CD4-positive, alpha-beta T cell treated with Interleukin-21 for 1 hour (primary cell): ENCODE measurements around the gene CELF6.
"Not testable (repeated sequence)": the region's sequence is repeated elsewhere in the genome, so short reads cannot be mapped to it uniquely, and the experiment has no call there.

Source experiments
- DNase-seq: peaks from one replicate; pipeline ENCODE4 v3.0.0-alpha.2; 2020

Gene CELF6

DNA sequence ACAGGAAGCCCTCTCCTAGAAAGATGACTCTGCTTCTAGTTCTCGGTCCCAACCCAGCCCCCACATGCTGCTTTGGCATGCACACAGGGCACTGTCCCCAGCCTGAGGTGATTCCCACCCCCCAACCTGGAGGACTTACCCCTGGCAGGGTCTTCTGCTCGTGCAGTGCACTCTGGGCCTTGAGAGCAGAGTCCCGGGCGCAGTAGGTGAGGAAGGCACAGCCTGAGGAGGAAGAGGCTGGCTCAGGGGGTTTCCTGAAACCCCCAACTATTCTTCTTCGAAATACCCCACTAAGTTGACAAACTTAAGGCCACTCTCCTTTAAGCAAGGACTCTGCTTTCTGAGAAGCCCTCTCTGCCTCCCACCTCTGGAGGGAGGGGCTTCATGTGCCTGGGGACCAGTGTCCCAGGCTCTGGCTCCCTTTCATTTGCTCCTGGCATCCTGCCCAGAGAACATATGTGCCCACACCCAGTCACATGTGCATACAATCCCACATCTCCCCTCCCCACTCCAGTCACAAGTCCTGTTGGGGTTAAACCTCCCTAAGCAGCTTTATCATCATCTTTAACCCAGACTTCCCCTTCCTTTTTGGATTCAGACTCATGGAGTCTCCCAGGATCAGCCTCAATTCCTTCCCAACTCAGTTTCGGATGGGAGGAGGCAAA, 4.1 kb downstream of the CELF6 start:
- no peak for DNase-seq

DNA sequence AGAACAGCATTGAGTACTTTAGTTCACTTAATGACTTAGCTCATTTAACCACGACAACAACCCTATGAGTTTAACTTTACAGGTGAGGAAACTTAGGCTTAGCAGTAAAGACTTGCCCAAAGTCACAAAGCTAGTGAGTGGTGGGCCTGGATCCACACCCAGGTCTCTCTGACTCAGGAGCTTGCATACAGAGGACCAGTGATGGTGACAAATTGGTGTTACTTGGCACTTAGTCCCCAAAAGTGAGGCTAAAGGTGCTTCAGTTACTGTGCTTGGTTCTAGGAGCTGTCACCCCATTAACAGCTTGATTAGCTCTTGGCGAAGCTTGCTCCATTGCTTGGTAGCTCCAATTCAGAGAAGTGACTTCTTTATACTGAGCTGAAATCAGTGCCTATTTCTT, 6.1 kb downstream of the CELF6 start:
- no peak for DNase-seq

DNA sequence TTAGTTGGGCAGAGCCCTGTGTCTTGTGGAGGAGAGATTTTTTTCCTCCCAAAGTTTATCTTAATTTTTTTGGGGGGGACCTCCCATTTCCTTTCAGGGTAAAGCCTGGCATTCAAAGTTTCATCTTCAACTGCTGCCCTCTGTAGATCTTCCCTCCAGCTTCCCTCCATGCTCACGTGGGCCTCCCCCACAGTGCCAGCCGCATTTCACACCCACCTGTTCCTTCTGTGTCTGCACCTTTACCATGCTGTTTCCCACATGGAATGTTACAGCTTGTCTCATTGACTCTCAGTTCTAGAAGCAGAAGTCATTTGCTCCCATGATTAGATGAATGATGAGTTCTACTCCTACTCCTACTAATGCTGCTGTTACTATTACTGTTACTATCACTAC, 6.5 kb downstream of the CELF6 start:
- DNase-seq = no peak

DNA sequence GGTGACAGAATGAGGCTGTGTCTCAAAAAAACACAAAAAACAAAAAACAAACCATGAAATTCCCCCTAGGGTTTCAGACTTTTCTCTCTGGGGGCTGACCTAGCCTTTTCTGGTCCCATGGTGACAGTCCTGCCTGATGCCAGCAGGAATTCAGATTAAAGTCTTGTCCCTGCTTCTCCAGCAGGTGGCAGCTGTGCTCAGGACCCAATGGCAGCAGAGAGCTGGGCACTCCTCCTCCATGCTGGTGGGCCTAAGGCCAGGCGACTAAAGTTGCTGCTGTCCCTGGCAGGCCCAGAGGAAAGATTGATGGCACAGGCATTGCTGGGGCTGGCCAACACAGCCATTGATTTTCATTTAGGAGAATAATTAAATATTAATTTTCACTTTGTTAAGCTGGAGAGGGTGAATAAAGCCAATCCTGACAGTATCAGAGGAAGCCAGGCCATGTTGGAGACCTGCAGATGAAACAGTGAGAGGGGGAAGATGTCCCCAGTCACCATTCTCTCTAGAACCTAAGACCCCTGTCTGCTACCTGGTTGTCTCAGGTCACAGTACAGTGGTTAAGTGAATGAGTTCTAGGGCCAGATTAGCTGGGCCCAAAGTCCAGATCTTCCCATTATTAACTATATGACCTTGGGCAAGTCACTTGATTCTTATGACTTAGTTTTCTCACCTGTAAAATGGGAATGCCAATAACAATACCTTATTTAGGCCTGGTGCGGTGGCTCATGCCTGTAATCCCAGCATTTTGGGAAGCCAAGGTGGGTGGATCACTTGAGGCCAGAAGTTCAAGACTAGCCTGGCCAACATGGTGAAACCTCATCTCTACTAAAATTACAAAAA, 7.1 kb downstream of the CELF6 start:
- DNase-seq = peak; percentile 66

DNA sequence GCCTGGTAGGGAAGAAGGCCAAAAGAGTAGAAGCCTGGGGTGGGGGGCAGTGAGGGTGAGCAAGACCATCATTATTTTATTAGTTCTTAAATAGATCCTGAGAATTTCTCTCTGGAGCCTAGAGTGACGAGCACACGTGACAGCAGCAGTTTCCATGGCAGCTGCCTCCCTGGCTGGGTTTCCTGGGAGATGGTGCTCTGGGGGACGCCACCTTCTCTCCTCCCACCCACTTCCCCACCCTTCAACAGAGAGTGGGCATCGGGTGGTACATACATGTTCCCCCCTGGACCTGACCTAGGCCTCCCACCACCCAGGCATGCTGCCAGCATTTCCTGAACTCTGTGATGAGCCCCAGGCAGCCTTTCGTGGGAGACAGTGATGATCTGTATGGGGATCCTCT, 12.9 kb downstream of the CELF6 start:
- no peak for DNase-seq

DNA sequence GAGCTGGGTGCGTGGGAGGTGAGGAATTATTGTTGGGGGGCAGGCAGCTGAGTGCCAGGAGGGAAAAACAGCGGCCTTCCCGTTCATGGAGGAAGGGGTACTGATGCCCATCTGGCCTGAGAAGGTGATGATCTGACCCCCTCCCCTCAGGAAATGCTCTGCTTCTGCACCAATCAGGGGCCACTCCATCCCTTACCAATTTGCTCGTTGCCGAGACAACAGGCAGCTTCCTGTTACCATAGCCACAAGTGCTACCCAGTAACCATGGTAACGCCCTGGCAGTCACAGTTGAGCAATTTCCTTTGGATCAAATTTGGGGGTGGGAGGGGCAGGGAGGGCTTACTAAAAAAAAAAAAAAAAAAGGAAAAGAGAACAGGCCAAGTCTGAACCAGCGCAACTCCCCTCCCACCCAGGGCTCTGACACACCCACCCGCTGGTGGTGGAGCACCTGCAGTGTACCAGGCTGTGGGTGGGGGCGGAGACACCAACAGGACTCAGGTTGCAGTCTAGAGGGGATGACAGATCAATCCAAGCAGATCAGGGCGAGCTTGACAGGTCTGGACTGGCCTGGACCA, 13.7 kb downstream of the CELF6 start:
- peak; percentile 81 for DNase-seq

DNA sequence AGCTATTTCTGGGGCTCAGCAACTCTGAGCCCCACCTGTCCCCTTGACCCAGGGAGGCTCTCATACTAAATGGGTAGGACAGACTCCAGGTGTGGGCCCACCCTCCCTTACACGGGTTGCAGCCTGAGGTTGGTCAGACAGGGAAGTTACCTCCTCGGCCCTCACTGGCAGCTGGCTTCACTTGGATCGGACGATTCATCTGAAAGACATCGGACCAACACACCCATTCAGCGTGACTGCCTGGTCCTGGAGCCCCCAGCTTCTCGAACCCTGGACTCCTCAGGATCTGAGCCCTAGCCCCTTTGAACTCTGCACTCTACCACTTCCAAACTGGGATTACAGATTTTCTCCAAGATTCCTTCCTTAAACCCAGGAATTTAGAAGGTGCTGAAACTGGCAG, 15.4 kb downstream of the CELF6 start:
- DNase-seq = no peak

DNA sequence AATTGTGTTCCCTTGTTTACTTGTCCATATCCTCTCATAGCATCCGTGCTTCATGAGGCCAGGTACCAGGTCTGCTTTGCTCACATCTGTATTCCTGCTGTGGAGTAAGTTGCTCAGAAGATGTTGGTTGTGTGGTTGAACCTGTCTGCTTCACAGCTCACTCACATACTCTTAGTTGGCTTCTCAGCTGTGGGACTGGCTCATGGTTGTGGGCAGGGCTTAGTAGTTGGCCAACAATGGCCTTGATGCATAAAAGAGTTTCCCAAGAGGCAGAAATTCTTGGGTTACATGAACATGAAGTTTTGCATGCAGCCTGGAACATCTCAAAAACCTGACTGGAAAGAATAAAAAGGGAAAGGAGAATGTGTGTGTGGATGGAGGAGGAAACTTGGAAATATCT, 17.0 kb downstream of the CELF6 start:
- DNase-seq = no peak

DNA sequence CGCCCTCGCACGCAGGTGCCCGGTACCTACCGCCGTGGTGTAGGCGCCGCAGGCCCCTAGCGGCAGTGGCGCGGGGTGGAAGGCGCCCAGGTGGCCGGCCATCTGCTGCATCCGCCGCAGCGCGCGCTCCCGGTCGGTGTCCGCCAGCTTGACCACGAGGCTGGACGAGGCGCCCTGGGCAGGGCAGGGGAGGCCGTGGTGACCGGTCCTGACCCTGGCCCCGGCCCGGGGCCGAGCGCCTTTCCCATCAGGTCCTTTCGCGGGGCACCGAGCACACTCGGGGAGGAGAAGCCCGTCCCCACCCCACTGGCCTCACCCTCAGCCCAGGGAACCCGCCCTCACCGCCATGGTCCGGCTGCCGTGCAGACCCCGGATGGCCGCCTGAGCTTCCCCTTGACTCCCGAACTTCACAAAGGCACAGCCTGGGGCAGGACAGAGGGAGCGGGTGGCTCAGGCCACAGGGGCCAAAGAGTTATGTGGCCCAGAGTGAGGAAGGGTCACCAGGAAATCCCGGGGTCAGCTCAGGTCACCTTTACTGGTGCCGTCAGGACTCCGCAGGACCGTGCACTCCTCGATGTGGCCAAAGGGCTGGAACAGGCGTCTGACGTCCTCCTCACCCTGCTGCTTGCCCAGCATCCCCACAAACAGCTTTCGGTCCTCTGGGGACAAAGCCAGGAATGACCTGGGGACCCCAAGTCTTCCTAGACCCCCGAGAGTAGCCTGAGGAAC, 30.2 kb downstream of the CELF6 start:
- DNase-seq = no peak

DNA sequence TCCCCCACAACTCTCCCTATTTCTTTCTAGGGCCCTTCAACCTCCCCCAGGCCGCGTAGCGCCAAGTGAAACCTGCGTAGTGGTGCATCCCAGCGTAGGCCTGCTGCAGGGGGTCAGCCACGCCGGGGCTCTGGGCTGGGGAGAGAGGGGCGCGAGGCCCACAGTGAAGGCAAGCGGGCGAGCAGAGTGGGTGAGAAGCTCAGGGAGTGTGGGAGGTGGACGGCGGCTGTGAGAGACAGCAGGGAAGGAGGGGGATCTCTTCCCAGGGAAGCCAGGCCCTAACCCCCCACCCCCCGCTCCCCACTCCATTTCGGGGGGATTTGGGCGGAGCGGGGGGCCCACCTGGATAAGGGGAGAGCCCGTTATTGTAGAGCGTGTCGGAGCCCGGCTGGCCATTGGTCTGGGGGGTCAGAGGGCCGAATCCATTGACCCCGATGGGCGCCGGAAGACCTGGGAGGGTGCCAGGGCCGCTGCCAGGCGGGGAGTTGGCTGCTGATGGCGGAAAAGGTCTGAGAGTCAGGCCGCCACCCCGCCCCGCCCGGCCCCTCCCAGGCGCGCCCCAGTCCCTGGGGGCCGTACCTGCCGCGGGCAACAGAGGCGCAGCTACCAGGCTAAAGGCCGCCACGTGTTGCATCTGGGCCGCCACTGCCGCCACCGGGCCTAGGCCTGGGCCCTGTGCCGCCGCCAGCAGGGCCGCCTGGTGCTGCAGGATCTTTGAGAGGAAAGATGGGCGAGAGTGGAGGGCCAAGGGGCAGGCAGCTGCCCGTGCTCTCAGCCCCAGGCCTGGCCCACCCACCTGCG, 31.0 kb downstream of the CELF6 start:
- DNase-seq = no peak

DNA sequence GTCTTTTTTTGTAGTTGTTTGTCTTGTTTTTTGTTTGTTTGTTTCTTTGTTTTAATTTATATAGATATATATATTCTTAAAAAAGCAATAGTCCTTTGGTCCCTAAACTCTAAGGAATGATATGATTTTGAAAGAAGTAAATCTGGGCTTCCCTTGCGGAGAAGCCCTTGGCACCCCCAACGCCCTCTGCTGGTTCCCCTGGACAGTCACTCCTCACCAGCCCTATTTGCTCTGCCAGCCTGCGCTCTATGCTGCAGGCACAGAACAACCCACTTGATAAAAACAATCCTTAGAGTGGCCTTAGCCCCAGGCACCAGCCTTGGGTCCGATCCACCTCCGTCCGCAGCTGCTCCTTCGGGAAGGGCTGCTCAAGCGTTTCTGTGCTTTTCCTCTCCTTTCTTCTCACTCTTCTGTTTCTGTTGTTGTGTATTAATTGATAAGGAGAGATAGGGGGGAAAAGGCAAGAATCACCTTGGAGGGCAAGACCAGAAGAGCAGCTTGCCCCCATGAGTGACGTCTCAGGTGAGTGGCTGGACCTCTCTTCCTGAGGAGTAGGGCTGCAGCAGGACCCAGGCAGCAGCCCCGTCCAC, 33.9 kb downstream of the CELF6 start:
- DNase-seq = peak; percentile 38

DNA sequence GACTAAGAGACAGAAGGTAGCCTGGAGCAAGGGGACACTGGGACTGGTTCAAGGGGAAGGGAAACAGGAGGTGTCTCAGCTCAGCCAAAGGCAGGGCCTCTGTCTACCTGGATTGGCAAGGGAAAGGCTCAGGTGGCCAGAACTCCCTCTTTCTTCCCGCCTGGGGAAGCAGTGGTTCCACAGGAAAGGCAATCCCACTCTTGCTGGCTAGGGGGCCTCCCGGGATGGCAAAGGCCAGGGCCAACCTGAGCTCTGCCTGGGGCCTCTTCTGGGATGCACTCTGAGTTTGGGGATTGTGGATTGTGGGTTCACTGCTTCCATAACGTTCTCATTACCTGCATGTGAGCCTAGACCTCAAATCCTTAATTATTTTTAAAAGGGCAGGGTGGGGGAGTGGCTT, 34.6 kb downstream of the CELF6 start:
- no peak for DNase-seq

DNA sequence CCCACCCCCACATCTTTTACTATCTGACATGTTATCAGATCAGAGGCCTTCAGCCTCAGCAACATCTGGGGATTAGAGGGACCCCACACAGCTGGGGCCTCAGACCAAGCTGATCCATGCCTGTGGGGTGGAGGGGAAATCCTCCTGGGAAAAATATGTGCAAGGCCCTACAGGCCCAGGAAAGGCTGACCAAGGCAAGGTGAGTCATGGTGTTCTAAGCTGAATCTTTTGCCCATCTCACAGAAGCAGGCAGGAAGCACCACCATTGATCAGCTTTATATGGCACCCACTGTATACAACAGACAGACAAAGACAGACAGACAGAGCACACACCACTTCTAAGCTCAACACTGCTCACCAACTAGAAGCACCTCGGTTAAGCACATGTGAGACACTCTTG, 35.2 kb downstream of the CELF6 start:
- no peak for DNase-seq

DNA sequence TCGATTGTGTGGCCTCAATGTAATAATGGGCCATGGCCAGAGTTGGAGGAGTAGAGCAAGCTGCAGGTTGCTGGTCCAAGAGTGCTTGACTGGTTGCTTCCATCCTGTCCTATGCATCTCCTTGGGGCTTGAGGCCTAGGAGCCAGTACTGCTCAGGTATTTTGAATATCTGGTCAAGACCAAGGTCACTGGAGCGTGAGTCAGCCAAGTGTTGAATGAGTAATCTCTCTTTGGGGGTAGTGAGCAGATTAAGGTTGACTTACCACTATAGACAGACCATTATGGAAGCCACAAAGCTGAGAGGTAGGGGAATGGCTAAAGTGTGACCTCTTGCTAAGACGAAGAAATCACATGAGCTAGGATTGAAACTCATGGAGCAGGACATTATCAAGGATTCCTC, 38.2 kb downstream of the CELF6 start:
- no peak for DNase-seq

DNA sequence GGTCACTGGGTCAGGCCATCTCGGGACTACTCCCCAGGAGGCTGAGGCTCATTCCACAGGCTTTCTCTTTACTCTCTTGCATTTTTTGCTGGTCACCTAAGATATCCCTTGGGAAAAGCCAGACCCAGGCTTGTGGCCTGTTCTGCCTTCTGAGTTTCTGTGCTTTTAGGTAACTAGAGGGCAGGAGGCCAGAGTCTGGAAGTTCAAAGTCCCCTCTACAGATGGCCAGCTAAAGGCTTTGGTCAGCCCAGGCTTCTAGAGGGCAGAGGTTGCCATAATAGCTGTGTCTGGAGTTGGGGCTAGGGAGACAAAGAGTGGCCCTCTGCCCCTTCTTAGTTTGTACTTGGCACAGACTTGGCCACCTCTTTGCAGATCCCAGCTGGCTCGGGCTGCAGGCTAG, 39.2 kb downstream of the CELF6 start:
- no peak for DNase-seq

DNA sequence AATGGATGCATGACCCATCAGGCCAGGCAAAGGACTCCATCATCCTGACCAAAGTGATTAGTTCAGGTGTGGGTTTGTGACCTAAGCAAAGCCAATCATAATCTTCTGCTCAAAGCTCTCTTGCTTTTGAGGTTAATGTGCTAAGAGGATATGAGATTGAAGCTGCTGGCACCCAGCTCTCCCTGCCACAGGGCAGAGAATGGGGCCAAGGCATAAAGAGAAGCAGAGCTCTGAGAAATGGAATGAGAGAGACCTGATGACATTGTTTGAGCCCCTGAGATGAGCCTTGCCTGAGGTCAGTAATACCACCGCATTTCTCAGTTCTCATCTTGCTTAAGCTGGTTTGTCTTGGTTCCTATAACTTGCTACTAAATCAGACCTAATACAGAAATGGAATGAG, 41.2 kb downstream of the CELF6 start:
- no peak for DNase-seq

DNA sequence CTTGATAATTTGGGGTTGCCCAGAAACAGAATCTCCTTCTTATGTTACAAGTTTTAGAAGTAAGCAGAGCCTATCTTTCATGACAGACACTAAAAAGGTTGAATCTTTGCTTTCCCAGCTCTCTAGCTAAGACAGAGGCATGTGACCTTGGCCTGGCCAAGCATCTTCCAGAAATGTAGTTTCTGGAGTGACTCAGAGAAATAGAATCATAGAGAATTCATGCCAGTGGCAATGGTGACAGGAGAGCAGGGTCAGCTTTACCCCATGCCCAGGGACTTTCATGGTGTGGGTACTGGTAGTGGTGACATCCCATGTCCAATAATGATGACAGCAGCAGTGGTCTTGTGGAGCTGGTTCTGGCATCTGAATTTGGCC, 43.6 kb downstream of the CELF6 start:
- DNase-seq = no peak

DNA sequence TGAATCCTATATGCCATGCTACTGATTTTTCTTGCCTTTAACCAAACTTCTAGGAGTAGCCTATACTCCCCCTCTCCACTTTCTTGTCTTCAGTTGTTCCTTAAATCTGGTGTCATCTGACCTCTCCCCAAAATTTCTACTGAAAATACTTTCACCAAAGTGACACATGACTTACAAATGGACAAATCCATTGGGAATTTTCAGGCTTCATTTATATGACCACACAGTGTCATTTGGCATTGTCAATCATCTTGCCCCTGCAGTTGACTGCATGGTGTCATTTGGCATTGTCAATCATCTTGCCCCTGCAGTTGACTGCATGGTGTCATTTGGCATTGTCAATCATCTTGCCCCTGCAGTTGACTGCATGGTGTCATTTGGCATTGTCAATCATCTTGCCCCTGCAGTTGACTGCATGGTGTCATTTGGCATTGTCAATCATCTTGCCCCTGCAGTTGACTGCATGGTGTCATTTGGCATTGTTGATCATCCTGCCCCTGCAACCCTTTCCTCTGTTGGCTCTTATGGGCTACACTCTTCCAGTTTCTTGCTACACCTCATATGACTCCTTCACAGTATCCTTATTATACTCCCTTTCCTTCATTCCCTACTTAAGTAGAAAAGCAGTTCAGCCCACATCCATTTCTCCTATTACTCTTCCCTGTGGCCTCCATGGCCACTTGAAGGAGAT, 44.2 kb downstream of the CELF6 start:
- DNase-seq = not testable (repeated sequence)

DNA sequence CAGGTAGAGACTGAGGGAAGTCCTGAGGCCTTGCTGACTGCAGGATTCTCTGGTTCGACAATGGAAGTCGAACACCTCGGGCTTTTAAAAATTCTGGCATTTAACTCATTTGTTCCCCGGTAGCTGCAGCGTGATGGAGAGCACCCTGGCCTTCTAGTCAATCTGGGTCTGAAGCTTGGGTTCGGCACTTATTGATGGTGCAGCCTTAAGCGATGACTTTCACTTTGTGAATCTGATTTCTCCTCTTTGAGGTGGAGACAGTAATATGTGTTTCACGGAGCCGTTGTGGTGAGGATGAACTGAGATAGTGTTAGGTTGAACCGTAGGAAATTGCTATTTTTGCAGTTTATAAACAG, 47.0 kb downstream of the CELF6 start:
- no peak for DNase-seq

DNA sequence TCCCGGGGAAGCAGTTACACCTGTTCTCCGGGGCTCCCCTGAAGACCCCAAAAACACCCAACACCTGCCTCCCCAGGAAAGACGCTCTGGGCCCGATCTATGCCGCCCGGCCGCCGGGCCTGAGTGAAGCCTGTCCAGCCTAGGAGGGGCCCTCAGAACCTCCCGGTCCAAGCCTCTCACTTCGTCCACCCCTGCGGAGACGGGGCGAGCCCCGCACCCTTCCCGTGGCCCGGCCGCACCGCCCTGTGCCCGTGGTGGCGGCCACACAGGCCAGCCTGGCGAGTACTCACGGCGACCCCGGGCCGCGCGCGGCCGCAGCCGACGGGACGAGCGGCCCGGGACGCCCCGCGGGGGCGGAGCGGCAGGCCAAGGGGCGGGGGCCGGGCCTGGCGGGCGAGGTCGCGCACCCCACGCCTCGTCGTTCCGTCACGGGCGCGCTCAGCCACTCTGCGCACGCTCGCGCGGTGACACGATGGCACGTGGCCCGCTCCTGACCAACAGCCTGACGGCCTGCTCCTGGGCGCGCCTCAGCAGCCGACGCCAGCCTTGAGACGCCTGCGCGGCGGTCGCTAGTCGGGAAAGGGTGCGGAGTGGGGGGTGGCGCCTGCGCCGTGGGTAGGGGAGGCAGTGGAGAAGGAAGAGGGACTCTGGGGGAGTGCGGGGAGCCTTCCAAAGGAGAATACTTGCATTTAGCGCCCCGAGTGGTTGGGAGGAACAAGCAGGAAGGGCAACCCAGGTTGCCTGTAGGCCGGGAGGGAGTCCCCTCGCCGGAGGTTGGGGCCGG, 47.6 kb downstream of the CELF6 start, which contains the start of gene PARP6:
PARP6 (minus strand) TSS at position 342 of the 784 bp plus-strand sequence. CDS start 5,077 bp downstream, outside the sequence.
- peak; percentile 99 for DNase-seq

DNA sequence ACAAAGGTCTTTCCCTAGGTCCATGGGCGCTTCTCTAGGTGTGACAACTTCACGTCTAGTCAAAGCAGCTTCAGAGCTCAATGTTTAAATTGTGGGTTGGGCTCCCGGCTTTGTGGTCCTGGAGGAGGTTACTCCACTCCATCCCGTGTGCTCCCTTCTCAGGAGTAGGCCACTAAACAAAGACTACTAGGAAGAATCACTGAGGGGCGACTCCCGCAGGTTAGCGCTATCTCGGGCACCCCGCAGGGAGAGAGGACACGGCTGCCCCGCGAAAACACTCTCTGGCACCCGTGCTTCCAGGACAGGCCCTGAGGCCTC, 48.1 kb downstream of the CELF6 start:
- no peak for DNase-seq
